Measurements from ENCODE around the gene SEMA3B.

DNA sequence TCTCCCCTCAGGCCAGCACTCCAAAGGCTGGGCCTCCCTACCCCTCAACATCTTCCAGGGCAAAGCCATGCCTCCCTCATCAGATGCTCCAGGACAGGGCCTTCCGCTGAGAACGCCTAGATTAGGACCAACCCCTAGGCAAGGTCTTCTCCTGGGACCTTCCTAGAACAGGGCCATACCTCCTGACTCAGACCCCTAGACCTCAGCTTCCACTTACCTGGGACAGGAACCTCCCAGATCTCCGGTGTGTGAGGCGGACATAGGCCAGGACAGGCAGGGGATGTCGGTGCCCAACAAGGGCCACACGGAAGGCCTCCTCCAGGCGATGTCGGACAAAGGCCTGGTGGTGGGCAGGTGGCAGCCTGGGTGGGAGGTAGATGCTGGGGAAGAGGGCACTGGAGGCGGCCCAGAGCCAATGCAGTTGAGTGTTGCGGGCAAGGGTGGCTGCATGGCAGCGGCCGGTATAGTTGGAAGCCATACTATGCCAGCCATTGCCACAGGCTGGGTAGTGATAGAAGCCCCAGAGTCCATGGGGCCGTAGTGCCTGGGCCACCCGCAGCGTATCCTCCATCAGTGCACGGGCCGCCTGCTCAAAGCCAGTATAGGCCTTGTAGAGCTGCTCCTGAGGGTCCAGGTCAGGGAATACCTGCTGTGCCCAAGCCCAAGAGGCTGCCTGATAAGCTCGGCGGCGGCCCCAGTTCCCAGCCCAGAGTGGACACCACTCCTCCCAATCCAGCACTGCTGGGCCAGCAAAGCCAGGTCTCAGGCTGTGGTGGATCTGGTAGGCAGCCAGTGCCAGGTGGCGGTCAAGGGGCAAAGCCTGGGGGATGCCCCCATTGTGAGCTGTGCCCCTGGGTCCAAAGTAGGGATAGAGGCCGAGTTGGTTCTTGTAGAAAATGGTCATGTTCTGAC, 25.8 kb downstream of the SEMA3B start:
- TF ChIP-seq ZNF837 (tag by site-specific recombination; IDR thresholded peaks at IDR 0.05) (no peak), KLF16 (tag by site-specific recombination; IDR thresholded peaks at IDR 0.05) (no peak), ZNF624 (tag by site-specific recombination; IDR thresholded peaks at IDR 0.05) (no peak), CTCF (tag by site-specific recombination; IDR thresholded peaks at IDR 0.05) (no peak), ZBTB7A (tag by site-specific recombination; IDR thresholded peaks at IDR 0.05; ENCODE audit: low read depth) (no peak), ZNF16 (tag by site-specific recombination; IDR thresholded peaks at IDR 0.05; ENCODE audit: low read depth) (no peak)
